M059J (cell line): ENCODE results near the gene SNAPC4. TPM values are rescaled to one million over a fixed set of nuclear protein-coding genes. Genes with fewer than 3 reads are reported as not detected.
A peak's percentile ranks its signal among the peaks of the same experiment; 100 is the strongest.

ENCODE experiments used
- DNase-seq: peaks from one replicate; pipeline ENCODE4 v3.0.0-alpha.2; 2012; ENCODE audit warnings: low read depth
- total RNA-seq: library from RNA; depleted of rRNA; stranded (reverse); fragments of >200 nt; shearing (Covaris generic); gene quantifications from 2 replicates; pipeline ENCODE4 v1.2.3, GENCODE V29; 2014; rRNA removed

The SNAPC4 gene, protein sequence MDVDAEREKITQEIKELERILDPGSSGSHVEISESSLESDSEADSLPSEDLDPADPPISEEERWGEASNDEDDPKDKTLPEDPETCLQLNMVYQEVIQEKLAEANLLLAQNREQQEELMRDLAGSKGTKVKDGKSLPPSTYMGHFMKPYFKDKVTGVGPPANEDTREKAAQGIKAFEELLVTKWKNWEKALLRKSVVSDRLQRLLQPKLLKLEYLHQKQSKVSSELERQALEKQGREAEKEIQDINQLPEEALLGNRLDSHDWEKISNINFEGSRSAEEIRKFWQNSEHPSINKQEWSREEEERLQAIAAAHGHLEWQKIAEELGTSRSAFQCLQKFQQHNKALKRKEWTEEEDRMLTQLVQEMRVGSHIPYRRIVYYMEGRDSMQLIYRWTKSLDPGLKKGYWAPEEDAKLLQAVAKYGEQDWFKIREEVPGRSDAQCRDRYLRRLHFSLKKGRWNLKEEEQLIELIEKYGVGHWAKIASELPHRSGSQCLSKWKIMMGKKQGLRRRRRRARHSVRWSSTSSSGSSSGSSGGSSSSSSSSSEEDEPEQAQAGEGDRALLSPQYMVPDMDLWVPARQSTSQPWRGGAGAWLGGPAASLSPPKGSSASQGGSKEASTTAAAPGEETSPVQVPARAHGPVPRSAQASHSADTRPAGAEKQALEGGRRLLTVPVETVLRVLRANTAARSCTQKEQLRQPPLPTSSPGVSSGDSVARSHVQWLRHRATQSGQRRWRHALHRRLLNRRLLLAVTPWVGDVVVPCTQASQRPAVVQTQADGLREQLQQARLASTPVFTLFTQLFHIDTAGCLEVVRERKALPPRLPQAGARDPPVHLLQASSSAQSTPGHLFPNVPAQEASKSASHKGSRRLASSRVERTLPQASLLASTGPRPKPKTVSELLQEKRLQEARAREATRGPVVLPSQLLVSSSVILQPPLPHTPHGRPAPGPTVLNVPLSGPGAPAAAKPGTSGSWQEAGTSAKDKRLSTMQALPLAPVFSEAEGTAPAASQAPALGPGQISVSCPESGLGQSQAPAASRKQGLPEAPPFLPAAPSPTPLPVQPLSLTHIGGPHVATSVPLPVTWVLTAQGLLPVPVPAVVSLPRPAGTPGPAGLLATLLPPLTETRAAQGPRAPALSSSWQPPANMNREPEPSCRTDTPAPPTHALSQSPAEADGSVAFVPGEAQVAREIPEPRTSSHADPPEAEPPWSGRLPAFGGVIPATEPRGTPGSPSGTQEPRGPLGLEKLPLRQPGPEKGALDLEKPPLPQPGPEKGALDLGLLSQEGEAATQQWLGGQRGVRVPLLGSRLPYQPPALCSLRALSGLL (N-terminal part only)
- total RNA-seq: 3.0 and 8.1 TPM in 2 replicates

DNA sequence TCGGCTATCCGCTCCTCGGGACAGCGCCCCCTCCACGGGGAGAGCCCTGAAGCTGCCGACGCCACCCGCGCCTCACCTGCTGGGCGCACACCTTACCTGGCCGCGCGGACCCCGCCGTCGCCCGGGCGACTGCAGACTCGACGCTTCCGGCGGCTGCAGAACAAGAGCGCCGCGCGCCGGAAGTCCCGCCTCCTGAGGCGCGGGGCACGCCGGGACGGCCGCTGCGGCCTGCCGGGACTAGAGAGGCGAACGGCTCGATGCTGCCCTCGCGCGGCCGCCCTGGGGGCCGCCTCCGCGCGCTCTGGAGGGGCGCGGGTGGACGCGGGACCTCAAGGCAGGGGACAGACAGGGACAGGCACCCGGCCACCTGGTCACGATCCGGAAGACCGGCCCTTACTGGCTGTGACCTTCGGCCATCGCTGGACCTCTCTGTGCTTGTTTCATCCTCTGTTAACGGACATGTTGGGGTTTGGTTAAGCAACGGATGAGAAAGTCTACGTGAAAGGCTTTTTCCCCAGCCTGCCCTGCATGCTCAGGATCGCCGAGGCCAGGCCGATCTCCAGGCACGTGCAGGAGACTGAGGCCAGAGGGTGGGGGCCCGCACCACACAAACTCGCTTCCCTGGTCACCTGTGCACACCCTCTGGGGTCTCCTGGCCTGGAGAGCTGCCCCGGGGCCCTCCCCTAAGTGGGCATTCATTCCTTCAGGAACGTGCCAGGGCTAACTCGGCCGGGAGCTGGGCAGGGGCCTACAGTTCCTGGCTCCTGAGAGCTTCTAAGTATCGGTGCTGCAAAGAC, at the start of gene SNAPC4:
SNAPC4 (minus strand) TSS at position 133 of the 797 bp plus-strand sequence. CDS start 1,742 bp downstream, outside the sequence.
- peak; percentile 85 for DNase-seq

DNA sequence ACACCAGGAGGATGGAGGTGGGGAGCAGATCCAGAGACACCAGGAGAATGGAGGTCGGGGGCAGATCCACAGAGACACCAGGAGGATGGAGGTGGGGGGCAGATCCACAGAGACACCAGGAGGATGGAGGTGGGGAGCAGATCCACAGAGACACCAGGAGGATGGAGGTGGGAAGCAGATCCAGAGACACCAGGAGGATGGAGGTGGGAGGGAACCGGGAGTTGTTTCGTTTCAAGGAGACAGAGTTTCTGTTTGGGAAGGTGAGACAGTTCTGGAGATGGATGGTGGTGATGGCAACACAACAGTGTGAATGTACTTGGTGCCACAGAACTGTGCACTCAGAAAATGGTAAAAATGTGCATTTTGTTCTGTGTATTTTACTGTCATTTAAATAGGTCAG, 48.7 kb upstream of the SNAPC4 start:
- no peak for DNase-seq

DNA sequence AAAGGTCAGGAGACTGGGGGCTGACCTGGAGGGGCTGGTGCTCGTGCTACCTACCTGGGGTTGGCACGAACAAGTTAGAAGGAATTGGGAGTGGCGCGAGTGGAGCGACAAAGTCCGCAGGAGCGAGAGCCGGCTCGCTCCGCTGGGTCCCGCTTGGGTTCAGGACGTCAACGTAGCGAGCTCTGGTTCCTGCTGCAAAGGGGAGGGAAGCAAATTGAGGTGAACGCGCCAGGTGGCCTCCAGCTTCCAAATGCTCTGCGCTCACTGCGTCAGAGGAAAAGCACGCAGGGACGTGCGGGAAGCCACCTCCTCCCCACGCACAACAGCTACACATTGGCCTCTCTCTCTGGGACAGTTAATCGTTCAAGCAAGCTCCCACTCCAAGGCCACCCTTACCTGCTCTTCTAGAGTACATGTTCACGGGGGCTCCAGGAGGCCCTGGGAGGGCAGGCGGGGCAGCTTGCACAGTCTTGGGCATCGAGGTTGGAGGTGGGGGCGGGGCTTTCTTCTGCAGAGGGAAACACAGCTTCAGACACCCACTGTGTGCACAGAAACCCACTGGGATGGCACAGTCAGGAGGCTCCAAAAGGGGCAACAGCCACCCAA, 47.3 kb upstream of the SNAPC4 start:
- no peak for DNase-seq

DNA sequence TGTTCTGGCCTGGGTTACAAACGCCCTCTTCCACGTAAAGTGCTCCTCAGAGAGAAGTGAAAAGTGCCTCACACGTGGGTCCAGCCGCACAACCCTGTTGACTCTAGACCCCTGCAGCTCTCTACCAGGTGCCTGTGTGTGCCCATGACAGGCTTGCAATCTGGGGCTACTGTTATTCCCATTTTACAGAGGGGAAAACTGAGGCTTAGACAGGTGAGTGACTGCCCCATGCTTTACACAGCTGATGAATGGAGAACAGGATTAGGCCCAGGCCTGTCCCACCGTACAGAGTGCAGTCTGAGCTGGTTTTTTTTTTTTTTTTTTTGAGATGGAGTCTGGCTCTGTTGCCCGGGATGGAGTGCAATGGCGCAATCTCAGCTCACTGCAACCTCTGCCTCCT, 45.8 kb upstream of the SNAPC4 start:
- DNase-seq: no peak

DNA sequence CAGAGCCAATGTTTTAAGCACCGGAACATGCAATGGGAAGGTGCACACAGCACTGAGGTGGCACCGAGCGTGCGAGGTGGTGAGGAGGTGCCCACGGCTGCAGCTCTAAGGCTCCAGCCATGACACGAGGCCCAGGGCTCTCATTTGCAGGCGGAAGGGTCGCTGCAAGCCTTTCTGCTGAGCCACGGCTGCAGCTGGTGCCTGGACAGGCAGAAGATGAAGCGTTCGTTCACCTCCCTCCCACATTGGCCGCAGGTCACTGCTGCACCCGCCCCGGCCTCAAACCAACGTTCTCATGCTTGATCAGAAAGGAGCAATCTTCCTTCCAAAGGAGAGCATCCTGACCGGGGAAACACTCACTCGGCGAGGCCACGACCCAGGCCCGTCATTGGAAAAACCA, 44.1 kb upstream of the SNAPC4 start:
- DNase-seq: no peak

DNA sequence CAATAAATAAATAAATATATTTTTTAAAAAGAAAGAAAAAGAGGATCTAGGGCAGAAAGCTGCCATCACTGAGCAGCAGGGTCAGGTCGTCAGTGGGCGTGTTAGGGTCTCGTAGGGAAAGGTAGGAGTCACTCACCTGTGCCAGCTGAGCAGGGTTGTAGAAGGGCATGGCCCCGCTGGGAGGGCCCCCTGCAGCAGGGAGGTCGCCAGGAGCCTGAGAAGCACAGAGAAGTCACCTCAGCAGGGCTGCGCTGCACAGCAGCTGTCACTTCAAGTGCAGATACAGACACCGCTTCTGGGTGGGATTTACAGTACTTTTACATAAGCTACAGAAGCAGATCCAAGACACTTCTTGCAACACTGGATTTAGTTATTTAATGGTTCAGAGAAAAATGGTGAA, 43.7 kb upstream of the SNAPC4 start:
- no peak for DNase-seq

DNA sequence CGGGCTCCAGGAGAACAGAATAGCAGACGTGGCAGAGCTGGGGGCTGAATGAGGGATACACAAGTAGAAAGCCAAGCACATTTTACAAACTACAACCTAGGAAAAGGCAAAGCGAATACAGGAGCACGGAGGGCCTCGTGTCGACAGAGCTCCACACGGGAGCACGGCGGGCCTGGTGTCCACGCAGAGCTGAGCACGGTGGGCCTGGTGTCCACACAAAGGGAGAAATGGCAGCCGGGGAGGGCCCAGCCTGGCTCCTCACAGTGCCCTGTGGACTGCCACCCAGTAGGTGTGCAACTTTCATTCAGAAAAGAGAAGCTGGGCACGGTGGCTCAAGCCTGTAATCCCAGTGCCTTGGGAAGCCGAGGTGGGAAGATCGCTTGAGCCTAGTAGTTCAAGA, 43.1 kb upstream of the SNAPC4 start:
- no peak for DNase-seq

DNA sequence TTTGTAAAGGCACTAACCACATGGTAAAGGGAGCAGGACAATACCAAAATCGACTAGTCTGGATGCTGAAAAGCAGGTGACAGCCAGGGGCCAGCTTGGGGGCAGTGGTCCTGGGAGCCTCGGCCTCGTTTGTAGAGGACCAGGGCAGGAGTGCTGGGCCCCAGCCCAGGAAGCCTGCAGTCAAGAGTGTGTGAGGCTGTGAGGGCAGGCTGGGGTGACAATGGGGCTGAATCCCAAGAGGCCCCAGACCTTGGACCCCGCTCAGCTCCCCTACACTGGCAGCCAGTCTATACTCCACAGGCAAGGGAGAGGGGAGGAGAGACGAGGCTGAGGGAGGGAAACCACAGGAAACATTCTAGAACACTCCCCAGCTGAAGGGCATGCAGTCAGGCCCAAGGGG, 42.3 kb upstream of the SNAPC4 start:
- no peak for DNase-seq

DNA sequence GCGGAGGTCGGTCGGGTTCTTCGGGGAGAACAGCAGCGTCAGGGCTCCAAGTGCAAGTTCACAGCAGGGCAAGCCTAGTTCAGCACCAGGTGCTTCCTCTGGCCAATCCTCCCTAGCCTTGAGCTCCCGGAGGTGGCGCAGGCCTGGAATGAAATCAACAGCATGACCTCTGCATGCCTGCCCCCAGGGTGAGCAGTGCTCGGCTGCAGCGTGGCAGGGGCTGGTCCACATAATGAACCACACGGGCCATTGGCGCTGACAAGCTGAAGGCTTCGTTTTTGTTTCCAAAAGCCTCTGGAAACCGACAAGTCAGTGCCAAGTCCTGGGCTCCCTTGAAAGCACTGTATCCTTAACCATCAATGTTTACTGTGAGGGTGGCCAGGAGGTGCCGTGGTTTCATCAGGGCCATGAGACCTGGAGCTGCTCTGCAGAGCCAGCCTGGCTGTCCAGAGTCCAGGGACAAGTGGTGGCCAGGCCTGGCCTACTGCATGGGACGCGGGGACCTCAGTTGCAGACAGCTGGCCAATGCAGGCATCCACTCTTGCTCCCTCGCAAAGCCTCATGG, 41.8 kb upstream of the SNAPC4 start:
- DNase-seq: no peak

DNA sequence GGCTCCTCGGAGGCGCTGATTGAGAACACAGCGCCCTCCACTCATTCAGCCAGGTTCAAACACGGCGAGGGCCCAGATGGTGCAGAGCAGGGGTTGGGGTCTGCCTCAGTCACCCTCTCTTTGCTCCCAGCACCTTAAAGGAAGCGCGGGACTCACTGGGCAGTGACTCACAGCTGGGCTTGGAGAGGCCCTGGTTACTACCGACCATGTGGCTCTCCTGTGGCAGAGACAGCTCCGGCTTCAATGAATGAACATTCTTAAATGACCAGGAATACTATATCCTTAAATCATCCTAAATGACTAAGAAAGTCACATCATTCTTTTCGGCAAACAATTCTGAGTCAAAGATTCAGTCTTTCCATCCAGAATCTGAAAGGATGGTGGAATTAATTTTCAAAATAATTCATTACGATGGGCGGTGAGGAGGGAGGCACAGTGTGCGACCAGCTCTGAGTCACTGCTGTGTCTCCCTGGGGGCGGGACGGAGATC, 41.3 kb upstream of the SNAPC4 start:
- peak; percentile 66 for DNase-seq

DNA sequence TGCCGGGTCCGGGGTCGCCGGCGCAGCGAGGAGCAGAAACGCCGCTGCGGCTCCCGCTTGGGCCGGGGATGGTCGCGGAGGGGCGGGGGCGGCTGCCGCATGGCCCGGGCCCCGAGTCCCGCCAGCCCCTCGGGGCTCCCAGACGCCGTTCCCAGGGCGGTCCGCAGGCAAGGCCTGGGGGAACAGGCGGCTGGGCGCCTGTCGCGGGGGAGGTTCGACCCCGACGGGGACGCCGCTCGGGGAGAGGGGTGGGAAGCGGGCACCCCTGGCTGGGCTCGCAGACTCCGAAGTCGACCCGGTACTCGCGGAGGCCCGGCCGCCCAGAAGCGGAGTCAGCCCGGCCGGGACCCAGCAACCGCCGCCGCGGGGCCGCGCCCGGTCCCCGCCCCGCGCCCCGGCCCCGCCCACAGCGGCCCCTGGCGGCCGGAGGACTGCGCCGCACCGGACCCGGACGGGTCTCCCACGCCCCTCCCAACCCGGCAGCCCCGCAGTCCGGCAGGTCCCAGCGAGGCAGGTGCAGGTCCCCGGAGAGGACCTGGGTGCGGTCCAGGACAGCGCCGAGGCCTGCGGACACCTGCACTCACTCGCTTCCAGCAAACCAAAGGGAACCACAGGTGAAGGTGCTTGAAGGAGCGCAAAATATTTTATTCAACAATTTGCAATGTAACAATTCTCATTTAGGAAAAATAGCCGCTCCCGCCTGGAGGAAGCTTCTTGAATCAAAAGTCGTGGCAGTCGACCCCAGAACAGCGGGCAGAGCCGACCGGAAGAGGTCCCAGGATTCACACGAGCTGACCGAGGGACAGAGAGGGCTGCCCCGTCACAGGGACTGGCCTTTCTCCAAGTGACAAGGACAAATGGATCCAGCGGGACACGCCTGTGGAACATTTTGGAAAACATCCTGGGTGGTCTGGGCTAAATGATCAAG, 39.8 kb upstream of the SNAPC4 start, which contains the start of gene INPP5E:
INPP5E (minus strand) TSS at position 365 of the 928 bp plus-strand sequence. CDS start 426 bp downstream, outside the sequence.
- peak; percentile 55 for DNase-seq

DNA sequence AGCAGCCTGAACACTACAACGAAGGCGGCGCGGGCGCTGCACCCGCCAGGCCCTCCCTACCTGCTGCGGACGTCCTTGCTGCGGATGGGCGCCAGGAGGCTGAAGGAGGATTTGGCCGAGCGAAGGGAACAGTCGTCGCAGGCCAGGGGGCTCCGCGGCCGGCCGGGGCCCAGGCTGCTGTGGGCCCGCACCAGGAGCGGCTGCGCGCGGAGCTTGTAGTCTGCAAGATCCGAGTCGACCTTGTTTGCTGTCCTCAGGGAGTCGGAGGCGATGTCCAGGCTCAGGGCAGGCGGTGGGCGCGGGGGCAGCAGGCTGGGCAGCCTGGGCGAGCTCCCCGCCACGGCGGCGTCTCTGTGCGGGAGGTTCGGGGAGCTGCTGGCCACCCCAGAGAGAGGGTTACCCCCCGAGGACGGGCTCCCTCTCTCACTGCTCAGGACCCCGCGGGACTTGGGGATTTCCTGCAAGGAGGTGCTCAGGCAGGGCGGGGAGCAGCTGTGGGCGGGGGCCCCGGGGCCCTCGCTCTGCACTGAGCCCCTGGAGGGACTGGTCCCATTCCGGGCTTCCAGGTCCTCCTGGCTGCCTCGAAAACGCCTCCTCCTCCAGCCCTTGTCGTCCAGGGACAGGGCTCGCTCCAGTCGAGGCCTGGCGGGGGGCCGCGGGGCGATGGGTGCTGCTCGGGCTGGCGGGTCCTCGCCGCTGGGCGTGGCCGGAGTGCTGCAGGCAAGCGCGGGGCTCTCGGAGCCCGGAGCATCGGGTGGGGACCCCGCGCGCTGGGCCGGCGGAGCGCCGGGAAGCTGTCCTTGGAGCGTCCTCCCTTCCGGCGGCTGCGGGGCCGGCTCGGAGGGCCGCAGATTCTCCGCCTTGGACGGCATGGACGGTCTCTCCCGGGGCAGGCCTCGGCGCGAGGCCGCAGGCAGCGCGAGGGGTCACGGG, 38.8 kb upstream of the SNAPC4 start:
- peak; percentile 46 for DNase-seq

DNA sequence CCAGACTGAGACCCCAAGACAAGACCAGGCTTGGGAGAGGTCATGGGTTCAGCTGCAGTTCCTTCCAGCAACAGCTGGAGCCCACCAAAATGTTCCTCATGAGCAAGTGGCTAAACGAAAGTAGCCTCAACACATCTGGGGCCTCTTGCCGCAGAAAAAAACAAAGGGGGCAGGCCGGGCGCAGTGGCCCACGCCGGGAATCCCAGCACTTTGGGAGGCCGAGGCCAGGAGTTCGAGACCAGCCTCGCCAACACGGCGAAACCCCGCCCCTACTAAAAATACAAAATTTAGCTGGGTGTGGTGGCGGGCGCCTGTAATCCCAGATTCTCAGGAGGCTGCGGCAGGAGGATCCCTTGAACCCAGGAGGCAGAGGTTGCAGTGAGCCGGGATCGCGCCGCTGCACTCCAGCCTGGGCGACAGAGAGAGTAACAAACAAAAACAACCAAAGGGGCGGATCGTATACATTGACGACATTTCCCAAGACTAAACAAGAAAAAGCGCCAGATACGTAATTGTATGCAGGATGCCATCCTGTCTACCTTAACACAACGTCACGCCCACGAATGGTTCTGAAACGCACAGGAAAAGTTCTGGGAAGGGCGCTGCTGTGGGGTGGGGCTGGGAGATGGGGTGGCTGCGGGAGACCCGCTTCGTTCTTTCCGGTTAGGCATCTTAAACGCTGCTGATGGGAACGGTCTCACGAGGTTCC, 38.0 kb upstream of the SNAPC4 start:
- no peak for DNase-seq

DNA sequence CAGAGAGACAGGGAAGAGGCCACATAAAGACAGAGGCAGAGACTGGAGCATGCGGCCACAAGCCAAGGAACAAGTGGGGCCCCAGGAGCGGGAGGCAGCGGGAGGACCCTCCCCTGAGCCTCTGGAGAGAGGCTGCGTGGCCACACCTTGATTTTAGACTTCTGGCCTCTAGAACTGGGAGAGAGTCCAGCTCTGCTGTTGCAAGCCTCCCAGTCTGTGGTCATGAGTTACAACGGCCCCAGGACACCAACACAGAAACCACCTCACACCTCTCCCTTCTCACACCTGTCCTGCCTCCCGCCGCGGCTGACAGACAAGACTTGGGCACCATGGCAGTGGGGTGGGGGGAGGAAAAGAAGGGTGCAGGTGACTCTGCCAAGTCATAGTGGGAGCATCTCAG, 37.5 kb upstream of the SNAPC4 start:
- peak; percentile 31 for DNase-seq

DNA sequence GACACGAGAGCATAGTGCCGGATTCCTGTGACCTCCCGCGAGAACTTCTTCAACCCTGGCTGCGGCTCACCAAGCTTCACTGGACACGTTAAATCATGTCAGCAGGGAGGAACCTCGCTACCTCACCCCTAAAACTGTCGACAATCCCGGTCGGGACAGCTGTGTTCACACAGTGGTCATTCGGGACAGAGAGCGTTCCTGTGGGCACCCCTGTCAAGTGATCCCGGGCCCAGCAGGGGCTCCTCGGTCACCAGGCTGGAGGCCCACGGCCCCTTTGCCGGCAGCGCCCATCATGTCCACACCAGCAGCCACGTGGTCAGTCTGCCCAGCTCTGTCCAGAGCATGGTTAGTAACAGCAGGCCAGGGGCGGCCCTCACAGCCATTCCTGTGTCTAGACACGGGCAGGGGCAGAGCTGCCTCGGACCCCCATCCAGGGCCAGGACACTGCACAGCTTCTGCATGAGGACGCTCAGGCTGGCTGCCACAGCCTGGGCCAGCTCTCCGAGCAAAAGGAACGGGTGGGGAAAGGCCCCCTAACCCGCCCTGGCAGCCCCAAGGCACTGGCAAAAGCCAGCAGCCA, 36.2 kb upstream of the SNAPC4 start:
- no peak for DNase-seq

DNA sequence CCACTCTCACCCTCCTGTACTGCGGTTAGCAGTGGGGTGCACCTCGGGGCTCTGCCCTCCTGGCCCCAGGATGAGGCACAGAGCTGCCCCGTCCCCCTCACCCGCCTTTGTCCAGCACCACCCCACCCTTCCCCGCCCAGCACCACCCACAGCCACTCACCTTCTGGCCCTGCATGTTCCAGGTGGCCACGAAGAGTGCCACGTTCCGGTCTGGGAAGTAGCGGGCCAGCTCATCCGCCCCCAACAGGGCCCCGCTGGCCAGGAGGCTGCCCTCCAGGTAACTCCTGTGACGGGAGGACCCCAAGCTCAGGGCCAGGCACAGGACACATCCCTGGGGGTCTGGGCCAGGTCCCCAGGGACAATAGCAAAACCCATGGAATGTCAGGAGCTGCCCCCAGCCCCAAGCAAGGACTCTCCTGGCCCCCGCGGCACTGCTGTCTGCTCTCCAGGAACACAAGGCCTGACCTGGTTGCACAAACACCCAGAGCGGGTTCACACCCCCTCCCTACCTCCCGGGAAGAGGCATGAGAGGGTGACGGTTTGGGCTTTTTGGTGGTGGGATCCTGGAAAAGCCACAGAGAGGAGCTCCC, 34.7 kb upstream of the SNAPC4 start:
- no peak for DNase-seq
